Umbilical cord (tissue), 2 donors: ENCODE measurements around the gene STAB2. TPM values are rescaled to one million over a fixed set of nuclear protein-coding genes. Genes with fewer than 3 reads are reported as not detected.
"Not testable (repeated sequence)": the region's sequence is repeated elsewhere in the genome, so short reads cannot be mapped to it uniquely, and the experiment has no call there.

Source experiments
- DNase-seq: peaks from one replicate; pipeline ENCODE4 v3.0.0-alpha.2; 2015; ENCODE audit warnings: low spot score
- total RNA-seq: library from RNA; depleted of rRNA; stranded (reverse); fragments of >200 nt; gene quantifications from one replicate; pipeline ENCODE4 v1.2.3, GENCODE V29; 2014; ENCODE audit warnings: low replicate concordance; ENCODE audit not compliant: insufficient read depth

Gene STAB2
- total RNA-seq, 1 donor from 2014 or later: 2.6 TPM

DNA sequence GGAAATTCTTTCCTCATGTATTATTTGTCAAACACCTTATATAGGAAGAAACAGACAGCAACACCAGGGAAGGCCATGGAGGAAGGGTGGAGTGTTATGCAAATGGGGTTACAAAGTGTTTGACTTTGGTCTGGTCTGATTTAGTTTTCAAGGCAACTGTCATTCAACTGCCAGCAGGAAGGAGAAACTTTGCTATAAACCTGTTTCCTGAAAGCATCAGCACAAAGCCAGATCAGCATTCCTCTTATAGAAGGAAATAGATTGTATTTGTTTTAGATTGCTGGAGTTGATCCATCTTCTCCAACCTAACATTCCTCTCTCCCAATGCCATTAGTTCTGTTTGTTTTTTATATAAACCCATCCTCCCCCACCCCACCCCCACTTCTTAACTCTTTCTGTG, 65.7 kb downstream of the STAB2 start:
- DNase-seq: no peak

DNA sequence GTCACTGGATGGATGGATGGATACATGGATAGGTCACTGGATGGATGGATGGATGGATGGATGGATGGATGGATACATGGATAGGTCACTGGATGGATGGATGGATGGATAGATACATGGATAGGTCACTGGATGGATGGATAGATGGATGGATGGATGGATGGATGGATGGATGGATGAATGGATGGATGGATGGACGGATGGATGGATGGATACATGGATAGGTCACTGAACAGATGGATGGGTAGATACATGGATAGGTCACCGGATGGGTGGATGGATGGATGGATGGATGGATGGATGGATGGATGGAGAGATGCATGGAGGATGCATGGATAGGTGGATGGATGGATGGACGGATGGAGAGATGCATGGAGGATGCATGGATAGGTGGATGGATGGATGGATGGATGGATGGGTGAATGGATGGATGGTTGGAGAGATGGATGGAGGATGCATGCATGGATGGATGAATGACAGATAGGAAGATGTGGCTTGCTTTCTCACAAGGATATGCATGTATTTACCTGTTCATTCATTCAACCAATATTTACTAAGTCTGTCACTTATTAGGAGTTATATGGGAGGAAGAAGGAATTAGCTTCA, 66.6 kb downstream of the STAB2 start:
- not testable (repeated sequence) for DNase-seq

DNA sequence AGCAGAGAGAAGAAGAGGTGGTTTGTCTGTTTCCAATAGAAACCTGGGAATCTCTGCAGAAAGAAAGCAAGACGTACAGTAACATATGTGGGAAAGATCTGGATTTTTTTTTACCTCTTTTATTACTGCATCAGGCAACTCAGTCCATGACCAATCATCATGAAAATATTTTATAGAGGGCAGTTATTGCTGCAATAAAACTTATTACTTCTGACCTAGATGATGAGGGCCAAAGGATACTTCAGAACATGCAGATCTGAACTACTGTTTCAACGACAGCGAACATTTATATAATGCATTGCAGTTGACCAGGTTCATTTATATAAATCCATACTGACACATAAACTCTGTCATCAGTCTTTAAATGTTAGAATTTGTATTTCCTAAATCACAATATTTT, 67.7 kb downstream of the STAB2 start:
- DNase-seq: no peak

DNA sequence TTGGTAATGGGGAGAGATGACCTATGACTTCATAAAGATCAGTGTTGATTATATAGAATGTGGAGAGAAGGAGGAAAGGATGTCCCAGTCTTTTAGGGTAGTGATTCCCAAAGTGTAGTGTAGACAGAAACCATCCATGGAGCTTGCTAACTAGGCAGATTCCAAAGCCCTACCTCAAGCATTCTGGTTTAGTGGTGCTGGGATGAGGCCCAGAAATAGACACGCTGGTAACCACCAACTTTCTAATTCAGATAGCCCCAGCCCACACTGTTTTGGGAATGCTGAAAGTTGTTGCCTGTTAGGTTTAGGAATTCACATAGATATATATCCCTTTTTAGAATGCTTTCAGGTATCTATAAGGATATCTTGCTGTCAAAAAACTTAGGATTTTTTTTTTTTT, 69.2 kb downstream of the STAB2 start:
- DNase-seq: no peak

DNA sequence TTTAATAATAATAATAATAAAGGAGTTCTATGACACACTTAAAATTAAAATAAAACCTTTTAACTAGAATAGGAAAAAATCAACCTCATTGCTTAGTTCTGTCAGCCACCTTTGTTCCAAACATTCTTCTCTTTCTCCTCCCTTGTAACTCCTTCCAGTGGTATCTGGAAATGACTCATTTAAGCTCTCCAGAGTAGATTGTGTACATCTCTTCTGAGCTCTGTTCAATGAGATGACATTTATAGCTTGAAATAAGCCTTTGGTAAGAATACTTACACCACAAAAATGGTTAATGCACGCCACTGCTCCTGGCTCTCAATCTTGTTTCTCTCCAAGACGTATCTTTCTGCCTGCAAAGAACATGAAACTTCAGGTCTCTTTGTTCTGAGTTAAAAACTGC, 70.3 kb downstream of the STAB2 start:
- DNase-seq: peak; percentile 86

DNA sequence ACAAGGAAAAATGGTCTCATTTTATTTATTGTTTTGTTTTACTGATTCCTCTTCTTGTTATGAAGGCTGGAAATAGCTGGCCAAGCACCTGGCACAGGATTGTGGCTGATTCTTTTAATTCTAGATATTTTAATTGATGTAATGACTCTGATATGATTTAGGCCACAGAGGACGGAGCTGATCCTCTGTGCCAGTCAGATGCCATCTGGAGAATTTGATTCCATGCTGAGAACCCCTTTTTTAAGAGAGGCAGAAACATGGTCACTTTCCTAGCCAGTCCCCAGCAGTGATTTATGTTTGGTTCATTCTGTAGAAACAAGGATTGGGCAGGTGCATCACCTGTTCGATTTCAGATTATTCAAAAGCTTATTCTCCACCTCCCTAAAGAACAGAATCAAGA, 77.6 kb downstream of the STAB2 start:
- no peak for DNase-seq

DNA sequence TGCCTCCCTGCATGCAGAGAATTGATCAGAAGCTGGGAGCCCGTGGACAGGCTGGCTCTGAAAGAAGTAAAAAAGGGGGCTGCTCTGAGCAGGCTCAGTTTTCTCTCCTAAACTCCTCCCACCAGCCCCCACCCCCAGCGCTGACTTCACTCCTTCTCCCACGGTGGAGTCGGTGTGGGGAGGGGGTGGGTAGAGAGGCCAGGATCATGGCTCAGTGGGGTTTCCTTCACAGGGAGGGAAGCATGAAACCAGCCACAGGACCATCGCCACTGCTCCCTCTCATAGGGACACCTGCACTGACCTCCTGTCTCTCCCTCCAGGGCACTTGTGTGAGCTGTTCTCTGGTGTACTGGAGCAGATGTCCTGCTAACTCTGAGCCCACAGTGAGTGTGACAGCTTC, 78.9 kb downstream of the STAB2 start:
- DNase-seq: no peak

DNA sequence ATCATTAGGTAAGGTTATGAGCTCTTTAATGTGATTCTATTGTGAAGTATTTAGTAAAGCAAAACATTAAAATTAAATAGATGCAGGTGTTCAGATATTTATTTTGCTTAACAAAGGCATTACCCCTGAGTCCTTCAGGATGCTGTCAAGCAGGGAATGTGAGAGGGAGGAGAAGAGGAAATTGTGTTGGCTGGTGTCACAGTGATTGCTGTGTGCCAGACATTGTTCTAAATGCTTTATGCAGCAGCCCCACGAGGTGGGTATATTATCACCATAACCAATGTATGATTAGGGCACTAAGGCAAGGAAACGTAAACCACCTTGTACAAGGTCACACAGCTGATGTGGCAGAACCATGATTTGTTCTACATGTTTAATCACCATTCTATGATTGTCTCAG, 80.1 kb downstream of the STAB2 start:
- no peak for DNase-seq

DNA sequence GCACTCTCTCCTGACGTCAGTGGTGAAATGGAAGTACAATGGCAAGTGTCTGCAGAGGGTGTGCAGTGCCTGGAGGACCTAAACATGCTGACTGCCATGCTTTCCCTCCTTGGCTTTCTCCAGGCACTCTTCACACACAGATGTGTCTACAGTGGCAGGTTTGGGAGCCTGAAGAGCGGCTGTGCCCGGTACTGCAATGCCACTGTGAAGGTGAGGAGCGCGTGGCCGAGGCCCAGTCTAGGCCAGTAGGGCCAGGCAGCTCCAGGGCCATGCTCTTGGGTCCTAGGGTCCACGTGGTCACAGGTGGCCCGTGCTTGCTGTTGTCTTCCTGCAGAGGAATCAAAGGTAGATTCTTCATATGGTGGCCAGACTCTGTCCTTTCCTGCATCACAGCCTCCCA, 81.4 kb downstream of the STAB2 start:
- no peak for DNase-seq

DNA sequence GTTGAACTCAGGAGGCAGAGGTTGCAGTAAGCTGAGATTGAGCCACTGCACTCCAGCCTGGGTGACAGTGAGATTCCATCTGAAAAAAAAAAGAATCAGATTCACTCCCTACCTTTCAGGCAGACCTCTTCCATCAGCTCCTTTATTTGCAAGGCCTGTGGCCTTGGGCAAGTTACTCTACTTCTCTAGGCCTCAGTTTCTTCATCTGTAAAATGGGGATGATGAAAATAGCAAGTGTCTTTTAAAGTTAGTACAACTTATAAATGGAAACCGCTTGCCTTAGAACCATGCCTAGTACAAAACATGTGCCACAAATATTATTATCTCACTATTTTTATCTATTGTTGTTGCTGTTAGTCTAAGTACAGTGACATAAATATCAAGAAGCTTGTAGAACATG, 84.3 kb downstream of the STAB2 start:
- no peak for DNase-seq

DNA sequence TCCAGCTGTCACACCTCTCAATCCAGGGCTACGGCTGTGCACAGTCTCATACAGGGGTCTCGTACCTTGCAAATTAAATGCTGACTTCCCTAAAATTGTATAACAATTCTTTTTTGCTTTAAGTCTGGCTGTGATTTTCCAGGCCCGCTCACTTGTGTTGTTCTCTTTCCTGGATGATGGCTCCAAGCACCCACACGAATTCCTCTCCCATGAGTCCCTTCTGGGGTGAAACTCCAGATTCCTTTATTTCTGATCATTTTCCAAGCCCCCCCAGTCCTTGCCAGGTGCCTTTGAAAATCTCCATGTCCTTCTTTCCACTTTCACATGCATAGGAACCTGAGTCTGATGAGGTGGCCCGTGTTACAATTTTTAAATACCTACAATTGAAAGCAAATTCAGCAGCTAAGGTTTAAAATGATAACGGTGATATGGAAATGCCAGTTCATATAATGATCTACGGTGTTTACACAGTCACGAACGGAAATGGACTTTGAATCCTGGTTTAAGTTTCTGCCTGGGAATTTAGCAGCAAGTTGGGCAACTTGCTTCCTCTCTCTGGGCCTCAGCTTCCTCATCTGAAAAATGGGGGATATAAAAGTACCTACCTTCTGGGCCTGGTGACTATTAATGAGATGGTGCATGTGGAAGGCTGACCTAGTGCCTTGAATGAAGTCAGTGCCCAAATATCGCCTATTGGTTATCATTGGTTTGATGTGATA, 85.5 kb downstream of the STAB2 start:
- DNase-seq: no peak

DNA sequence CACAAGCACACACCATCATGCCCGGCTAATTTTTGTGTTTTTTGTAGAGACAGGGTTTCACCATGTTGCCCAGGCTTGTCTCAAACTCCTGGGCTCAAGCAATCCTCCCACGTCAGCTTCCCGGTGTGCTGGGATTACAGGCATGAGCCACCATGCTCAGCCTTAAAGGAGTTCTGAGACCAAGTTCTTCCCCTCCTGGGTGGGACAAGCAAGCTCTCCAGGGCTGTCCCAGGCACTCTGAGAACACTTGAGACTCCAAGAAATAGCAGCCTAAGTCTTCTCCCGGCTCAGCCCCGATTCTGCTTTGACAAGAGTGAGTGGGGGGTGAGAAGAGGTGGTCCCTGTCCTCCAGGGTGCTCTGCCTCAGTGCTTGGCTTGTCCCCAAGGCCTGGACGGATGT, 86.4 kb downstream of the STAB2 start:
- DNase-seq: no peak

DNA sequence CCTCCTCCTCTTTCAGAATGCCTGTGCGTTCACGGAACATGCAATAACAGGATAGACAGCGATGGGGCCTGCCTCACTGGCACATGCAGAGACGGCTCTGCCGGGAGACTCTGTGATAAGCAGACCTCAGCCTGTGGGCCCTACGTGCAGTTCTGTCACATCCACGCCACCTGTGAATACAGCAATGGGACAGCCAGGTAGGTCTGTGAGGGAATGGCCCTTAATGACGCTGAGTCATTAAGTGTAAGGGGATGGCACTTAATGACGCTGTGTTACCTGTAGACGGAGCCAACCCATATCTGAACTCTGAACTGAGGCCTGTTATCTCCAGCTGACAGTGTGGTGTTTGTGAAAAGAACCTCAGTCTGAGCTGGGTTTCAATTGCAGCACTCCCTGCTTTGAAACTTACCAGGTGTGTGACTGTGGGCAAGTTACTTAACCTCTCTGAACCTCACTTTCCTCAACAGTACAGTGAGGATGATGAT, 86.9 kb downstream of the STAB2 start:
- no peak for DNase-seq

DNA sequence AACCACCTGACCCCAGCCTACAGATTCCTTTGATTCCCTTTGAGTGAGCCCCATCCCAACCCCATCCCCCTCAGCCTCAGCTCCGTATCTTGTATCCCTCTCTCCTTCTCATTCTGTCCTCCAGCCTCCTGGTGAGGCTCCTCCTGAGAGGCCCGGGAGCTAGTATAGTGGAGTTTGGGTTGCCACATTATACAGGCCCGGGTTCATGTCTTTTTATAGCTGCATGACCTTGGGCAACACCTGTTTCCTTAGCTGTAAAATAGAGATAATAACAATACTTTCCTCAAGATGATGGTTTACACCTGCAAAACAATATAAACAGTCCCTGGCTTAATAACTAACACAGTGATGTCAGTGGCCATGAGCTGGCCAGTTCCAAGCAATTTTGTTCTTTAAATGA, 89.8 kb downstream of the STAB2 start:
- DNase-seq: no peak

DNA sequence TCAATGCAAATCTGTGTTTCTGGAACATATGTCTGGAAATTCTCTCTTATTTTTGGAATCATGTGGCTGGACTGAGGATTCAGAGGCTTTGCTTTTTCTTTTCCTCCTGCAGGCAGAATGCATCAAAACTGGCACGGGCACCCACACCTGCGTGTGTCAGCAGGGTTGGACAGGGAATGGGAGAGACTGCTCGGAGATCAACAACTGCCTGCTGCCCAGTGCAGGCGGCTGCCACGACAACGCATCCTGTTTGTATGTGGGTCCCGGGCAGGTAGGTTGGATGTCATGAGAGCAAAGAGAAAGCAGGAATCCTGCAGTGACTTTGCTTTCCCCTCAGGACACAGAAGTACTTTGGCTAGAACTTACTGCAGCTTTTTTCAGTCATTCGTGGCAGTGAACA, 90.3 kb downstream of the STAB2 start:
- DNase-seq: no peak

DNA sequence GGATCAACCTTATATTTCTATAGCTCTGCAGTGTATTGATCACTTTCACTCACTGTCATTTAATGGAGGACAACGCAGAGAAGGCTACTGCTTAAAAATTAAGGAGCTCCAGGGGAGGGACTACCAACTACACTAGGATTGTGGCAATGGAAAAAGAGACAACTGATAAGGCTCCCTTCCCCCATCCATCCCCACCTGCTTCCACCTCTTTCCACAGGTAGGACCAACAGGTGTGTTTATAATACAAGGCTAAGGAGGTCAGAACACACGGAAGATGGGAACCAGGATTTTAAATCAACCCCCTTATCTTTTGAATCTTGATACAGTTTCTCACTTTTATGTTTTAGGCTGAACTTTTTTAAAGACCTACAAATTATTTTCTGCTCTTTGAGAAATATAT, 90.8 kb downstream of the STAB2 start:
- DNase-seq: no peak

DNA sequence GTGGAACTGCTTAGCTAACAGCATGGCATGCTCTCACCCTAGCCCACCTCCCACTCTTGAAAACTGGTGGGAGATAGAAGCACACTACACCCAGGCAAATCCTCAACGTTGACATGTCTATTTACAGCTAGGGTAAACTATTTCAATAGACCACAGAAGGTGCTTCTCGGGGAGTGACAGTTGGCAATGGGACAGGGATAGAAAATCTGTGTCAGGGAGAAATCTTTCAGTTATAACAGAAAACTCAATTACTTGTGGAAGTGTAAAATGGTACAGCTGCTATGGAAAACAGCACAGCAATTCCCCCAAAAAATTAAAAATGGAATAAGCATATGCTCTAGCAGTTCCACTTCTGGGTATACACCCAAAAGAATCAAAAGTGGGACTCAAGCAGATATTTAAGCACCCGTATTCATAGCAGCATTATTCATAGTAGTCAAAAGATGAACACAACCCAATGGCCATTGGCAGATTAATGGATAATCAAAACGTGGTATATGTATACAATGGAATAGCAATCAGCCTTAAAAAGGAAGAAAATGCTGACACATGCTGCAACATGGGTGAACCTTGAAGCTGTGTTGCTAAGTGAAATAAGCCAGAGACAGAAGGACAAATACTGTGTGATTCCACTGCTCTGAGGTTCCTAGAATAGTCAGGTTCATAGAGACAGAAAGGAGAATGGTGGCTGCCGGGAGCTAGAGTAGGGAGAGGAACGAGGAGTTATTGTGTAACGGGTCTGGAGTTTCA, 92.5 kb downstream of the STAB2 start:
- DNase-seq: no peak

DNA sequence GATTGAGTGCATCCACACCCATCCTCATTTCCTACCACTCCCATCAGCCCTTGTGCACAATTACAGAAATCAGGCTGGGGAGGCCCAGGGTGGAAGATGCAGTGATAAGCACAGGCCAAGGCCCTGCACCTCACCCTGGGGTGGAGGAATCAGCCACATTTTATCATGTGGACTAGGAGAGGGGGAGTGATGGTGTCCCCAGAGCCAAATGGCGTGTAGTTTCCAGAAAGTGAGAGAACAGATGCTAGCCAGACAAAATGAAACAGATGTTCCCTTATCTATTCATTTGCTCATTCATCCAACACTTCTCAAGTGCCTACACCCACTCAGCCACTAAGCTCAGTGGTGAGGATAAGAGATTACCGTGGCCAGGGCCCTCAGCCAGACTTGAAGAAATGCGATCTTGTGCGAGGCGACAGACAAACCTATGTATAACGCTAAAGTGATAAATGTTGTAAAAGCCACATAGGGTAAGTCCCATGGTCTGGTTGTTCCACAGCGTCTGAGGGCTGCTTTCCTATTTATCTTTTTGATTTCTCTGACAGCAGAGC, 93.6 kb downstream of the STAB2 start:
- DNase-seq: peak; percentile 83

DNA sequence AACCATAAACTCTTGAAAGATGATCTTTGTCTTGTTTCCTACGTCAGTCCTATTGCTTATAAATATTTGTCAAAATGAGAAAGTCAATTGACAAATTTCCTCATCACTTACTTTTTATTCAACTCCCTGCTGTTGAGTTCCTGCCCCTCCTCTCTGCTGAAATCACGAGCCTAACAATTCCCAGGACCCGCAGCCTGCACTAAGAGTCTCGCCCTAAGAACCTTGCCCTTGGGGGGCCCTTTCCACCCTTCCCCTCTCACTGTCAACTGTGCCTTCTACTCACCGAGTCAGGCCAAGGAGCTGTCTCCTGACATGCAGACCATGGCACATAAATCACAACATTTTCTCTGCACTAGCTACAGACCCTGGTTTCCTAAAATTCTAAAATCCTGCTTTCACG, 99.0 kb downstream of the STAB2 start:
- no peak for DNase-seq

DNA sequence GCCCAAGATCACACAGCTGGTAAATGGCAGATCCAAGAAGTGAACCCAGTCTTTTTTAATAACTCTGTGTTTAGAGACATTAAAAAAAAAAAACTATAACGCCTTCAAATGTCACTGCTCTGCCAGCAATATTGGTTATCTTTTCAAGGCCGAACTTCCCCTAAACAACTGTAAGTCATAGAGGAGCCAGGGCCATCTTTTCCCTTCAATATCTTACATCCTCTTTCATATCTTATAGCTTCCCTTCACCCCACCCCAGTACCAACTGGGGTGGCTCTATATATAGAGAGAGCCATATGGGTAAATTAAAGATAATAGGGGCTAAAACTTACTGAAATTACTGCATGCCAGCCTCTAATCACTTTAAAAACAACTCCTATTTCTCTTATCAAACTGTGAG, 100.2 kb downstream of the STAB2 start:
- DNase-seq: no peak

DNA sequence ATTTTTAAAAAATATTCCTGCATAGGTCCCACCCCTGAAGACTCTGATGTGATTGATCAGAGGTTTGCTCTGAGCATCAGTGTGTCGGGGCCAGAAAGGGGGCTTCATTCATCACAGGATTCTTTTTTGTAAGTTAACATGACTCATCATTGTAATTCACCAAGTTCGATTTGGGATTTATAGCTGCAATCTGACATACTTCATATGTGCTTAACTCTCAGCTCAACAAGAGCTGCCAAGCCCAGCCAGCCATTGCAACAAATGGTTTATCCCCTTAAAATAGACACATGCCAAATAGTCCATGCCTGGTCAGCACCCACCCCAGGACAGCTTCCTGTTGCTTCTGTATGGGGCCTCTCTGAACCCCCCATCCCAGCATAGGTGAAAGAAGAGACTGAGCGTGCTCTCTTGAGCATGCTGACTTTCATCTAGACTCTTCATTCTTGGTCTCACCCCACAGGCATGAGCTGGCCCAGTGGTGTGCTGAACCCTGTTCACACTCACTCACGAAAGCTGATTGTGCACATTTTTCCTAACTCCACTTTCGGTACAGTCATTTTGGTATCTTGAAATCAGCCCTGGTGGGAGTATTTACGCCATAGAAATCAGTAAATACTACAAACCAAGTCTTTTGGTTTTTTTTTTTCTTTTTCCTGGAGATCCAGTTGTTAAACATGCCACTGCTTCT, 101.4 kb downstream of the STAB2 start:
- no peak for DNase-seq

DNA sequence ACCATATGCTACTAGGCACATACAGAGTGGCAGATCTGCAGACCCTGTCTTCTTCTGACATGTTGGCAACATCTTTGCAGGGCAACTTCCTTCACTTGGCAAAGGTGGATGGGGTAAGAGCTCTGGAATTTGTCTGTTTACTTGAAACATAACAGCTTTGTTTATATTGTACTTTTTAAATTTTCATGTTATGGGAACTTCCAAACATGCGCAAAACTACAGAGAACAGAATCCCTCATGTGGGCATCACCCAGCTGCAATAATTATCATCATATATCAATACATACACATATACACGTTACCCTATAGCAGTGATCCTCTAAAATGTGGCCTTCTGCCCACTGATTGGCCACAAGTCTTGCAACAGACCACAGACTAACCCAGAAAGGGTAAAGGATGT, 103.4 kb downstream of the STAB2 start:
- no peak for DNase-seq
